Gastroesophageal sphincter (tissue), 4 donors: ENCODE measurements around the gene ARFIP2. TPM values are rescaled to one million over a fixed set of nuclear protein-coding genes. Genes with fewer than 3 reads are reported as not detected.

ENCODE experiments used
- ATAC-seq: fragments of 150-250 bp; one replicate; pipeline ENCODE4 v1.9.1; 2016; ENCODE audit warnings: mild to moderate bottlenecking, moderate library complexity
- H3K27ac ChIP-seq, 4 donors: fragments of 200-600 bp; sonication (generic) in 3 of 4; 1 replicate in 3 of 4; 2 replicates in 1 of 4; pipeline ENCODE4 v1.5.1; 2016 to 2019
- H3K27me3 ChIP-seq: fragments of 200-600 bp; sonication (generic); one replicate; pipeline ENCODE4 v1.5.1; 2019
- H3K36me3 ChIP-seq, 2 donors: fragments of 200-600 bp; sonication (generic); one replicate each; pipeline ENCODE4 v1.5.1; 2019; ENCODE audit warnings: control low read depth in 1 of 2
- H3K4me1 ChIP-seq, 3 donors: fragments of 200-600 bp; sonication (generic); 1 replicate in 2 of 3; 2 replicates in 1 of 3; pipeline ENCODE4 v1.5.1; 2016 to 2019; ENCODE audit warnings: control low read depth in 2 of 3
- H3K4me3 ChIP-seq, 2 donors: fragments of 200-600 bp; sonication (generic); one replicate each; pipeline ENCODE4 v1.5.1; 2019; ENCODE audit warnings: mild to moderate bottlenecking in 1 of 2, moderate library complexity in 1 of 2
- H3K9me3 ChIP-seq, 3 donors: fragments of 200-600 bp; sonication (generic); one replicate each; pipeline ENCODE4 v1.5.1; 2017 to 2019; ENCODE audit warnings: control low read depth in 2 of 3
- CTCF ChIP-seq, 4 experiments: fragments of 200-600 bp in 2 of 4; fragments of 450-650 bp in 2 of 4; sonication (generic) in 1 of 4; IDR thresholded peaks; one replicate each; pipeline ENCODE4 v1.5.1; 2017 to 2019; ENCODE audit warnings: antibody characterized with exemption in 4 of 4, mild to moderate bottlenecking in 2 of 4, moderate library complexity in 2 of 4
- EP300 ChIP-seq: sonication (generic); formaldehyde crosslinking; IDR thresholded peaks from one replicate; pipeline ENCODE4 v1.6.1; 2017; ENCODE audit warnings: antibody characterized with exemption, mild to moderate bottlenecking
- POLR2A ChIP-seq, 2 donors: fragments of 450-650 bp; IDR thresholded peaks; one replicate each; pipeline ENCODE4 v1.6.1; 2017; ENCODE audit warnings: antibody characterized with exemption in 2 of 2, mild to moderate bottlenecking in 2 of 2, moderate library complexity in 1 of 2
- POLR2AphosphoS5 ChIP-seq: sonication (generic); formaldehyde crosslinking; IDR thresholded peaks from one replicate; pipeline ENCODE4 v1.6.1; 2017; ENCODE audit warnings: antibody characterized with exemption
- WGBS, 2 donors: methylation state at CpG; one replicate each; pipeline ENCODE4 v1.1.5; 2018; ENCODE audit warnings: low coverage in 1 of 2; 5-methylcytosine and 5-hydroxymethylcytosine counted together
- total RNA-seq, 4 donors: library from RNA; depleted of rRNA; stranded (reverse); fragments of >200 nt; gene quantifications; one replicate each; pipeline ENCODE4 v1.1.0, GENCODE V29; 2016

Gene ARFIP2
- total RNA-seq, 4 donors from 2014 or later: 35.7 to 55.1 (median 51.2) TPM

GRCh38 chr11:6452219-6452618 is 28.9 kb downstream of the ARFIP2 start:
- H3K36me3 ChIP-seq: peaks cover 0 to 100% of the 10 kb centered on the region in 2 donors
- H3K4me3 ChIP-seq: no peak overlapping the region
- H3K27me3 ChIP-seq: no peaks in the 10 kb centered on the region
- H3K4me1 ChIP-seq: no peaks in the 10 kb centered on the region
- ATAC-seq: no peak
- no peaks in the 10 kb centered on the region for H3K9me3 ChIP-seq
- TF ChIP-seq POLR2A (IDR thresholded peaks at IDR 0.05) (no peak), EP300 (no peak), CTCF (IDR thresholded peaks at IDR 0.05) (no peak), POLR2AphosphoS5 (no peak)
- WGBS, 2 donors: 60% methylated on average over 1 of the region's 3 CpGs; no CpG with 5 or more reads in 1 of the 2 donors
- no peak overlapping the region for H3K27ac ChIP-seq

GRCh38 chr11:6448574-6448973 is 32.6 kb downstream of the ARFIP2 start:
- Histone ChIP-seq H3K36me3 (peaks cover 0 to 63% of the 10 kb centered on the region in 2 donors), H3K4me3 (no peak overlapping the region), H3K27me3 (no peaks in the 10 kb centered on the region), H3K27ac (no peak overlapping the region), H3K4me1 (no peaks in the 10 kb centered on the region), H3K9me3 (no peaks in the 10 kb centered on the region)
- 100% methylated on average over 1 of the region's 3 CpGs; no CpG with 5 or more reads in 1 of the 2 donors for WGBS, 2 donors
- TF ChIP-seq CTCF (IDR thresholded peaks at IDR 0.05) (no peak), POLR2A (IDR thresholded peaks at IDR 0.05) (no peak), EP300 (no peak)
- ATAC-seq: no peak

GRCh38 chr11:6443269-6444003 is 37.7 kb downstream of the ARFIP2 start:
- no peak overlapping the region for H3K27ac ChIP-seq
- H3K4me1 ChIP-seq: no peaks in the 10 kb centered on the region
- TF ChIP-seq POLR2AphosphoS5: no peak
- TF ChIP-seq CTCF (IDR thresholded peaks at IDR 0.05): peak; percentile 73 to 92 (median 80)
- H3K27me3 ChIP-seq: no peaks in the 10 kb centered on the region
- H3K4me3 ChIP-seq: no peak overlapping the region
- no peaks in the 10 kb centered on the region for H3K9me3 ChIP-seq
- peak; percentile 81 for ATAC-seq
- WGBS, 2 donors: 0 to 35% methylated on average over 1 to 2 of the region's 5 CpGs
- peaks cover 0 to 12% of the 10 kb centered on the region in 2 donors for H3K36me3 ChIP-seq

- TF ChIP-seq POLR2A (IDR thresholded peaks at IDR 0.05) (no peak), EP300 (no peak), POLR2AphosphoS5 (no peak), CTCF (IDR thresholded peaks at IDR 0.05) (no peak)
- no peak overlapping the region for H3K27ac ChIP-seq
- H3K4me1 ChIP-seq: no peaks in the 10 kb centered on the region
- no peak for ATAC-seq
- no peaks in the 10 kb centered on the region for H3K9me3 ChIP-seq
- H3K4me3 ChIP-seq: no peak overlapping the region
- peaks cover 0 to 2% of the 10 kb centered on the region in 2 donors for H3K36me3 ChIP-seq
- H3K27me3 ChIP-seq: no peaks in the 10 kb centered on the region
- WGBS, 2 donors: 85 to 89% methylated on average over 2 to 4 of the region's 4 CpGs
Observed at GRCh38 chr11:6442441-6442840, 38.7 kb downstream of the ARFIP2 start.

- Histone ChIP-seq H3K9me3 (no peaks in the 10 kb centered on the region), H3K27me3 (no peaks in the 10 kb centered on the region)
- no peak for ATAC-seq
Observed at GRCh38 chr11:6440906-6441358, 40.2 kb downstream of the ARFIP2 start, which contains the start of gene HPX. Gene HPX (minus strand): TSS chr11:6440987. CDS start chr11:6440963, 24 bp downstream.

More at GRCh38 chr11:6440906-6441358, 40.2 kb downstream of the ARFIP2 start, which contains the start of gene HPX:
- Histone ChIP-seq H3K4me1 (no peaks in the 10 kb centered on the region), H3K36me3 (no peaks in the 10 kb centered on the region), H3K4me3 (no peak within 1 kb of the TSS), H3K27ac (no peak within 1 kb of the TSS)
- TF ChIP-seq CTCF (IDR thresholded peaks at IDR 0.05): no peak
- TF ChIP-seq EP300: no peak
- TF ChIP-seq POLR2A (IDR thresholded peaks at IDR 0.05): no peak
- TF ChIP-seq POLR2AphosphoS5: no peak
- WGBS, 2 donors: 72% methylated on average over 2 of the region's 3 CpGs; no CpG with 5 or more reads in 1 of the 2 donors
